Measurements from ENCODE around the gene OSBPL3. TPM values are rescaled to one million over a fixed set of nuclear protein-coding genes. Genes with fewer than 3 reads are reported as not detected.

Gene OSBPL3
- total RNA-seq, 1 experiment from 2014 or later, result 7.1 TPM

DNA sequence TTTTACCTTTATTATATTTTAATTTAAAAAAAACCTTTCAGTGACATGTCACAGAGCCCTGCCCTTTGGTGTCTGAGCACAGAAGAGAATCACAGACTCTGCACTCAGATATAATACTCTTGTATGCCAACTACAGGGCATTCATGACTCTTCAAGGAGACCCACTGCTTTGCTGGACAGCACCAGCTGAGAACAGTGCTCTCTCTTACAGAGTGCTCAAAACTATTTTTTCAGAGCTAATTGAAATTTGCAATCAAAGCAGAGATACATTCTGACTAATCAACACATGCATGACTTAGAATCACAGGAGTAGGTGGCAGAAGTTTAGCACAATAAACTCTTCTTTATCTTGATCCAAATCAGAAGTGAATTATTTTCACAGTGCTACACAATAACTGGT, 99.1 kb downstream of the OSBPL3 start:
- in situ Hi-C loops (cut with HindIII; ENCODE audit: low sequenced_read_pairs), result no loop called here
- DNase-seq (ENCODE audit: low spot score), result no peak

GRCh38 chr7:24879291-24879690, 100.7 kb downstream of the OSBPL3 start:
- in situ Hi-C loops (cut with HindIII; ENCODE audit: low sequenced_read_pairs), result no loop called here
- DNase-seq (ENCODE audit: low spot score), result no peak

DNA sequence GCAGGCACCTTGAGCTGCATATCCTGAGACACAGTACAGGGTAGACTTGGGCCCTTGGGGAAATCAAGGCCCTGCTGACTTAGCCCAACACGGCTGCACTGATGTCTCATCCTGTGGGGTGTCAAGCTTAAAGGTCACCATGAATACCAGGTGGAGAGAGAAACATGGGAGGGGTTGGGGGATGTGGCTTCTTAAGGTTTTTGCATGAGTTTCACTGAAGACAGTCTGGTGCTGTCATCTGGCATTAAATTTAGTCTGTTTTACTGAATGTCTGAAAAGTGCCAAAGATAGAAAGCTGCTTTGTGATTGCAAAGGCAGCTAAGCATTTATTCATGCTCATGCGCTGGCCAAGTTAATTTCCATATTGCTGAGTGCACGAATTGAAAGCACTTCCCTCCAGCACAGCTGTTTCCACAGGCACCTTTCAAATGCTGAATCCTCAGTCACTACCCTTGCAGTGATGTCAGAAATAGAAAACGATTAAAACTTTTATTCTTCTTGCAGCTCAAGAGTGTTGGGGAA, 102.1 kb downstream of the OSBPL3 start:
- in situ Hi-C loops (cut with HindIII; ENCODE audit: low sequenced_read_pairs), result no loop called here
- DNase-seq (ENCODE audit: low spot score), result no peak

- DNase-seq (ENCODE audit: low spot score), result no peak
- in situ Hi-C loops (cut with HindIII; ENCODE audit: low sequenced_read_pairs), result no loop called here
Observed at GRCh38 chr7:24874791-24875190, 105.2 kb downstream of the OSBPL3 start.

GRCh38 chr7:24873944-24874343, 106.0 kb downstream of the OSBPL3 start:
- in situ Hi-C loops (cut with HindIII; ENCODE audit: low sequenced_read_pairs), result no loop called here
- DNase-seq (ENCODE audit: low spot score), result no peak

DNA sequence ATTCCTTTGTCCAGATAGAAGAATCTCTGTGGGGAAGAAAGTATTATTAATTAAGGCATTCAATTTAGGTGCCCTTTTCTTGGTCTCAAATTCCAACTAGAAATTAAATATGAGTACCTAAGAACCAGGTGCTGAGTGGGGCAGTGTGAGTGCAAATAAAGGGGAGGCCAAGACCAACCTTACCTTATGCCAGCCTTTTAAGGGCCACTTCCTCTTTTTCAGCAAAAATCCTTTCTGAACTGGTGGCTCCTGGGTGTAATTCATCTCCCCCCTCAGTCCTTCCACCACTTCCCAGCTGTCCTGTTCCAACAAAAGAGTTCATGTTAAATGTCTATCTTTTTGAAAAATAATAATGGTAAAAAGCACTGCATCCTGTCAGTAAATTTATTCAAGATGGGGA, 108.2 kb downstream of the OSBPL3 start:
- no peak for DNase-seq (ENCODE audit: low spot score)
- in situ Hi-C loops (cut with HindIII; ENCODE audit: low sequenced_read_pairs), result no loop called here

GRCh38 chr7:24870766-24871165, 109.2 kb downstream of the OSBPL3 start:
- DNase-seq (ENCODE audit: low spot score), result no peak
- in situ Hi-C loops (cut with HindIII; ENCODE audit: low sequenced_read_pairs), result no loop called here

DNA sequence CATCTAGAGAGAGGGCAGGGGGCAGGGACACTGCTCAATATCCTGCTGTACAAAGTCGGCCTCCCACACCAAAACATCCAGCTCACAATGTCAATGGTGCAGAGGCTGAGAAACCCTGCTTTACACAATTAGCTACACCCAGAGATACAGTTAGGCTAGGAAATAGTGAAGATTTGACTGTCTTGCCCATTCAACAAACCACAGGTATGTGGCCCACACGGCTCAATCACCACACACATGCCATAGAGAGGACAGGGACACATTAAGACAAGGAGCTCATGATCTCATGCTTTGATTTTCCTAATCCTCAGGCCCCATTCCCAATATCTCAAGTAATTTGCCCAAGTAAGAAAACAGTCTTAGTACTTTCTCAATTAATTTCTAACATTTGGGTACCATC, 110.4 kb downstream of the OSBPL3 start:
- DNase-seq (ENCODE audit: low spot score), result no peak
- in situ Hi-C loops (cut with HindIII; ENCODE audit: low sequenced_read_pairs), result no loop called here

DNA sequence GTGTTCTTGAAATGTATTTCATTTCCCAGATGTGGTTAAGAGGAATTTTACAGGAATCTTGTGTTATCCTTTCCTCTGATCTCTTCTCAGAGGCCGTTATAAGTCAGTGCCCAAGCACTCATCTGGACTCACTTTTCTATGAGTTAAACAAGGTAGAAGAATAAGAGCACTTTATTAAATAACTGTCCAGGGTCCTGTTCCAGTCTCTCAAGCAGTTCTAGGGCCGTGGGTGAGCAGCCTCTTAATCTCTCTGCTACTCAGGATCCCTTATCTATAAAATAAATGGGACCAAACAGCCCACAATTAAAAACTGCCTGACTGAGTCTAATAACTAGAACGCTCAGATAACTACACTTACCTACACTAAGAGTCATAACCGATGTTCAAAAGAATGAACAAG, 111.2 kb downstream of the OSBPL3 start:
- in situ Hi-C loops (cut with HindIII; ENCODE audit: low sequenced_read_pairs), result no loop called here

GRCh38 chr7:24866004-24866615, 113.9 kb downstream of the OSBPL3 start:
- no peak for DNase-seq (ENCODE audit: low spot score)
- in situ Hi-C loops (cut with HindIII; ENCODE audit: low sequenced_read_pairs), result no loop called here

More for the DNA sequence above, 111.2 kb downstream of the OSBPL3 start:
- no peak for DNase-seq (ENCODE audit: low spot score)

- in situ Hi-C loops (cut with HindIII; ENCODE audit: low sequenced_read_pairs), result no loop called here
- no peak for DNase-seq (ENCODE audit: low spot score)
Observed at GRCh38 chr7:24864214-24864817, 115.7 kb downstream of the OSBPL3 start.

GRCh38 chr7:24863626-24864025, 116.4 kb downstream of the OSBPL3 start:
- no peak for DNase-seq (ENCODE audit: low spot score)
- in situ Hi-C loops (cut with HindIII; ENCODE audit: low sequenced_read_pairs), result no loop called here

DNA sequence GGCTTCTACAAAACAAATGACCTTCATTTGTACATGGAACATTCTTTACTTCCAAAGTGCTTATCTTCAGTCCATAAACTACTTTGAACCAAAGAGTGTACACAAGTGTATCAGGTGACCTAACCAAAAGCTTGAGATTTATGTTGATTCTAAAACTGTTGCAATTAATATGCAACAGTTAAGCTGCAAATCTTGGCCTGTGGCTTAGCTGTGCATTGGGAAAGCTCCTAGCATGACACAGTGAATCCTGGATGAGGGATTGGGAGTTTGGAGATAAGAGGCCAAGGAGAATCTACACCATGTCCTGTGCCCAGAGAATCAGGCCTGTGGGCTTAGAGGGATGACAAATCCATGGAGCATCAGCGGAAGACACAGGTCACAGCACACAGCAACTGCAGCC, 117.5 kb downstream of the OSBPL3 start:
- no peak for DNase-seq (ENCODE audit: low spot score)
- in situ Hi-C loops (cut with HindIII; ENCODE audit: low sequenced_read_pairs), result no loop called here

DNA sequence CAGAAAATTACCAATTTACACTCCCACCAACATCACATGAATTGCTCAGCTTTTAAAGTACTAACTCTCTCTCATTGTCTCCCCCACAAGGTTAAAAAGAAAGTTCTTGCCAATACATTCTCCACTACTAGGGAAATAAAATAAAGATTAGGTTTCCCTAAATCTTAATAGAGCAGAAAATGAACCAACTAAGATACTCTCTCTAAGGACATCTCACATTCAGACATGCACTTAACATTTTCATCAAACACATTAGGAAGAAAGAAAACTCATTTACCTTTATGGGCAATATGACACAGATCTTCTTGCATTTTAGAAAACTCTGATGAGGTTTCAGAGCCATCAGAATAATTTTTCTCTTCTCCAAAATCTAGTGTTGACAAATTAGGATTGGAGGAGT, 118.6 kb downstream of the OSBPL3 start:
- in situ Hi-C loops (cut with HindIII; ENCODE audit: low sequenced_read_pairs), result no loop called here

DNA sequence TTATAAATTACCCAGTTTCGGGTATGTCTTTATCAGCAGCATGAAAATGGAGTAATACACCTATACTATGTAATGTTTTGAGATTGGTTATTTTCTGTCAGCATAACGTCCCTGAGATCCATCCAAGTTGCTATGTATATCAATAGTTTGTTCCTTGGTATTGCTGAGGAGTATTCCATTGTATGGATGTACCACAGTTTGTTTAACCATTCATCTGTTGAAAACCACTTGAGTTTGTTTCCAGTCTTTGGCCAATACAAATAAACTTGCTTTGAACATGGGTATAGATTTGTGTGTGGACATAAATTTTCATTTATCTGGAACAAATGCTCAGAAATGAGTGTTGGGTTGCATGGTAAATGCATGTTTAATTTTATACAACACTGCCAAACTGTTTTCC, 119.4 kb downstream of the OSBPL3 start:
- in situ Hi-C loops (cut with HindIII; ENCODE audit: low sequenced_read_pairs), result no loop called here
- DNase-seq (ENCODE audit: low spot score), result no peak

More for the DNA sequence above, 118.6 kb downstream of the OSBPL3 start:
- DNase-seq (ENCODE audit: low spot score), result no peak

GRCh38 chr7:24858108-24858977, 121.6 kb downstream of the OSBPL3 start:
- no peak for DNase-seq (ENCODE audit: low spot score)
- in situ Hi-C loops (cut with HindIII; ENCODE audit: low sequenced_read_pairs), result no loop called here

GRCh38 chr7:24857623-24858022, 122.4 kb downstream of the OSBPL3 start:
- DNase-seq (ENCODE audit: low spot score), result no peak
- in situ Hi-C loops (cut with HindIII; ENCODE audit: low sequenced_read_pairs), result no loop called here

DNA sequence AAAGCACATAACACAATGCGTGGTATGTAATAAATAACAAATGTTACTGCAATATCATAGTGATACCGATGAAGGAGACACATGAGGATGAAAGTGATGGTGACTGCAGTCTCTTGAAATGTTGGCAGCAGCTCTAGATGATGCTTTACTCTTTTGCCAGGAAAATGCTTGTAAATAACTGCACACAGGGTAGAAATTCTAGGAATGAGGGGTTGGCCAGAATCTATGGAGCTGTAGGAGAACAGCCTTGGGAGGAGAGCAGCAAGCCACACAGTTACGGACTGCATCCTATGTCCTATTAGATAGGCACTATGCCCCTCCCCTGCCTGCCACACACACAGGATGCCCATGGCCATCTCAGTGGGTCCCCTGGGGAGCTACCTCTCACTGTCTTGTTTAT, 125.1 kb downstream of the OSBPL3 start:
- DNase-seq (ENCODE audit: low spot score), result no peak
- in situ Hi-C loops (cut with HindIII; ENCODE audit: low sequenced_read_pairs), result no loop called here

GRCh38 chr7:24851786-24852185, 128.2 kb downstream of the OSBPL3 start:
- no peak for DNase-seq (ENCODE audit: low spot score)

DNA sequence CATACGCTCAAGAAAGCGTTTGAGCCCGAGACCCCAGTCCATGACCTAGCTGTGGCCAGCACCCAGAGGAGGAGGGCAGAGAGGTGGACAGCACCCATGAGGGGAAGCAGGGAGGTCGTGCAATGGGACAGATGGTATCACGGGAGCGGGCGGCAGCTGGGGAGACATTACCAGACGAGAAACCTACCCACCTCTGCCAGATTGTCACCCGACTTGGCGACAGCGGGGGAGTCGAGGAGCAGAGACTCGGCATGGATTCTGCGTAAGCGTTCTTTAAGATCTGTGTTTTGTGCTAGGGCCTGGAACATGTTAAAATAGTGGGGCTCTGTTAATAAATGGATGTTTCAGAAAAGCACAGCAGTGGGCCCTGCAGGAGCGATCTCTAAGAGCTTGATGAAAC, 131.1 kb downstream of the OSBPL3 start:
- in situ Hi-C loops (cut with HindIII; ENCODE audit: low sequenced_read_pairs), result no loop called here
- DNase-seq (ENCODE audit: low spot score), result no peak

More at GRCh38 chr7:24851786-24852185, 128.2 kb downstream of the OSBPL3 start:
- in situ Hi-C loops (cut with HindIII; ENCODE audit: low sequenced_read_pairs), result no loop called here
